COLO829 (cell line): Measurements from ENCODE around the gene RLF.

Source experiments
- DNase-seq: peaks from one replicate; pipeline ENCODE4 v3.0.0; 2012; ENCODE audit warnings: low spot score

The RLF gene

GRCh38 chr1:40274331-40274730, 113.1 kb downstream of the RLF start:
- no peak for DNase-seq

- DNase-seq, result no peak
Observed at GRCh38 chr1:40276122-40276521, 114.9 kb downstream of the RLF start.

GRCh38 chr1:40281853-40282252, 120.7 kb downstream of the RLF start:
- no peak for DNase-seq
